ENCODE measurements around the gene LY86. TPM values are rescaled to one million over a fixed set of nuclear protein-coding genes. Genes with fewer than 3 reads are reported as not detected.

LY86 gene
- total and polyA plus RNA-seq, 4 donors: 5.2 to 12.4 (median 9.6) TPM

DNA sequence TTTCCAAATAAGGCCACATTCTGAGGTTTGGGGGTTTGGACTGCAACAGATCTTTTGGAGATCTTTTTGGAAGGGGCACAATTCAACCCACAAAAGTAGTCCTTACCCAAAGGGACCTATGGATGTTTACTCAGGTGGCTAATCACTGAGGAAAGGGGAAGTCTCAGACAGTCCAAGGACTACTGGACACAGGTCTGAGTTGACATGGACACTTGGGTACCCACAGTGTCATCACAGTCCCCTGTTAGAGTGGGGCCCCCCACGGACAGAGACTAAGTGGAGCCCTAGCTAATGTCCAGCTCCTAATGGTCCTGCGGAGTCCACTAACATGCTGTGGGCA is 101.6 kb downstream of the LY86 start:
- 77 to 91% methylated on average over 2 of the region's 2 CpGs for WGBS, 2 donors
- H3K27ac ChIP-seq (ENCODE audit: low read depth in 1 of 2, low read length in 1 of 2): peak overlapping the region; percentile 65 to 78
- no peak overlapping the region for H3K9ac ChIP-seq (ENCODE audit: insufficient read depth in 1 of 2, low read length in 2 of 2)
- H3K4me1 ChIP-seq (ENCODE audit: control insufficient read depth in 5 of 5, insufficient read depth in 5 of 5, low read length in 5 of 5): peaks cover 3 to 20% (median 14%) of the 10 kb centered on the region in 5 donors
- TF ChIP-seq, protein P1, sequence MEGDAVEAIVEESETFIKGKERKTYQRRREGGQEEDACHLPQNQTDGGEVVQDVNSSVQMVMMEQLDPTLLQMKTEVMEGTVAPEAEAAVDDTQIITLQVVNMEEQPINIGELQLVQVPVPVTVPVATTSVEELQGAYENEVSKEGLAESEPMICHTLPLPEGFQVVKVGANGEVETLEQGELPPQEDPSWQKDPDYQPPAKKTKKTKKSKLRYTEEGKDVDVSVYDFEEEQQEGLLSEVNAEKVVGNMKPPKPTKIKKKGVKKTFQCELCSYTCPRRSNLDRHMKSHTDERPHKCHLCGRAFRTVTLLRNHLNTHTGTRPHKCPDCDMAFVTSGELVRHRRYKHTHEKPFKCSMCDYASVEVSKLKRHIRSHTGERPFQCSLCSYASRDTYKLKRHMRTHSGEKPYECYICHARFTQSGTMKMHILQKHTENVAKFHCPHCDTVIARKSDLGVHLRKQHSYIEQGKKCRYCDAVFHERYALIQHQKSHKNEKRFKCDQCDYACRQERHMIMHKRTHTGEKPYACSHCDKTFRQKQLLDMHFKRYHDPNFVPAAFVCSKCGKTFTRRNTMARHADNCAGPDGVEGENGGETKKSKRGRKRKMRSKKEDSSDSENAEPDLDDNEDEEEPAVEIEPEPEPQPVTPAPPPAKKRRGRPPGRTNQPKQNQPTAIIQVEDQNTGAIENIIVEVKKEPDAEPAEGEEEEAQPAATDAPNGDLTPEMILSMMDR (IDR thresholded peaks at IDR 0.05; ENCODE audit: control extremely low read depth, extremely low read depth): no peak
- no peaks in the 10 kb centered on the region for H3K27me3 ChIP-seq (ENCODE audit: control insufficient read depth in 3 of 3, insufficient read depth in 3 of 3, low read length in 2 of 3)
- no peak for DNase-seq
- no peak for ATAC-seq (ENCODE audit: insufficient read depth, low FRiP score)
- H3K4me3 ChIP-seq: no peak overlapping the region
- no peaks in the 10 kb centered on the region for H3K36me3 ChIP-seq (ENCODE audit: control insufficient read depth in 4 of 4, insufficient read depth in 4 of 4, low read length in 4 of 4)
- H3K9me3 ChIP-seq (ENCODE audit: control insufficient read depth in 4 of 4, insufficient read depth in 3 of 4, low read length in 3 of 4): peaks cover 0 to 3% (median 0%) of the 10 kb centered on the region in 4 donors

DNA sequence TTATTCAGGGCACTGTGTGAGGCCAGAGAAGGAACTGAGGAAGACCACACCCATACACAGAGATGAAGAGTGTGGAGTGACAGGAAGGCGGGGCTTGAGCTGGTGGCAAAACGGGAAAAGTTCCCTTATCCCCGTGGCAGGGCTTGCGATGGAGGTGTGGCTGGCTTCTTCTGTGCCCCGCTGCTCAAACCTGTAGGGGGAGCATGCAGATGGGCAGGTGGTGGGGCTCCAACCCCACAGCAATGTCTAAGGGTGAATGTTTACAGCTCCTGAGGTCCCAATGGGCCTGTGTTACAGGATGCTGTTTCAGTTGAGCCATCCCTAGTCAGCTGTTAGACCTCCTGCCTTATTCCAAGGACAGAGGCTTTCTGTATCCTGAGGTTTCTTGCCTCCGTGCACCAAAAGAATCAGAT is 105.9 kb downstream of the LY86 start:
- DNase-seq (no peak), ATAC-seq (ENCODE audit: insufficient read depth, low FRiP score) (no peak)
- peaks cover 0 to 3% (median 0%) of the 10 kb centered on the region in 4 donors for H3K9me3 ChIP-seq (ENCODE audit: control insufficient read depth in 4 of 4, insufficient read depth in 3 of 4, low read length in 3 of 4)
- H3K27ac ChIP-seq (ENCODE audit: low read depth in 1 of 2, low read length in 1 of 2): peak overlapping the region in 1 of 2 donors; percentile 92
- H3K27me3 ChIP-seq (ENCODE audit: control insufficient read depth in 3 of 3, insufficient read depth in 3 of 3, low read length in 2 of 3): no peaks in the 10 kb centered on the region
- 40 to 45% methylated on average over 6 of the region's 6 CpGs for WGBS, 2 donors
- TF ChIP-seq, protein P1 (IDR thresholded peaks at IDR 0.05; ENCODE audit: control extremely low read depth, extremely low read depth): no peak
- H3K4me1 ChIP-seq (ENCODE audit: control insufficient read depth in 5 of 5, insufficient read depth in 5 of 5, low read length in 5 of 5): peaks cover 16 to 31% (median 22%) of the 10 kb centered on the region in 5 donors
- H3K36me3 ChIP-seq (ENCODE audit: control insufficient read depth in 4 of 4, insufficient read depth in 4 of 4, low read length in 4 of 4): no peaks in the 10 kb centered on the region
- no peak overlapping the region for H3K9ac ChIP-seq (ENCODE audit: insufficient read depth in 1 of 2, low read length in 2 of 2)
- H3K4me3 ChIP-seq: no peak overlapping the region

DNA sequence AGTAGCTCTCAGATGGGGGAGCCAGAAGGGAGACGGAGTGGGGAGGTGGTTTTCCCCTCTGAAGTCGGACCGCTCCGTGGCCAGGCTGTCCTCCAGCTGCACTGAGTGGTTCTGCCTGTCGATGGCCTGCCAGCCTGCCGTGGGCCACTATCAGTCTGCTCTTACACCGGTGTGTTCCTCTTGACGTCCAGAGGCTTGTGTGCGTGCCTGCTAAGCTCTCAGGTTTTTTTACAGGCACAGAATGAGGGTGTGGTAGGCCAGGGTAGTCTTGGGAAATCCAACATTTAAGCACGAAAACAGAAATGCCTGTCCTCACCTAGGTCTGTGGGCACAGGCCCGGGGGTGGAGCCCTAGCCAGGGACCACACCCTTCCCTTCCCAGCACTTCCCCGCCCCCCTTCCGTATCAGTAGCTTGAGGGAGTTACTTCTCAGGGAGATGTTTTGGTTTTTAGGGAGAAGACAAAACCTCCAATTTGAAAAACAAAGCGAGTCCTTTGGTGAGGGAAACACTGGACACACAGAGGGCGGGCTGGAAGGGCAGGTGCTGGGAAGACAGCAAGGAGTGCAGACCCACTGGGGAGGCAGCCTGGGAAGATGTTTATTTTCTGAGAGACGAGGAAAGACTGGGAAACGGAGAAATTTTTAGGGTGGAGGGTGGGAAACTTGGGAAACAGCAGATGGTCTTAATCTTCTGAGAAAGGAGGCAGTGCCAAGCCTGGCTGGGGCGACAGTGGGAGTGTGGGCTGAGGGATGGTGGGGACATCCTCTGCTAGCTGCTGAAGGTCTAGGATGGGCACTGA is 106.5 kb downstream of the LY86 start:
- H3K36me3 ChIP-seq (ENCODE audit: control insufficient read depth in 4 of 4, insufficient read depth in 4 of 4, low read length in 4 of 4): no peaks in the 10 kb centered on the region
- ATAC-seq (ENCODE audit: insufficient read depth, low FRiP score): peak; percentile 22
- H3K9me3 ChIP-seq (ENCODE audit: control insufficient read depth in 4 of 4, insufficient read depth in 3 of 4, low read length in 3 of 4): peaks cover 0 to 3% (median 0%) of the 10 kb centered on the region in 4 donors
- no peak overlapping the region for H3K4me3 ChIP-seq
- 31 to 33% methylated on average over 18 of the region's 18 CpGs for WGBS, 2 donors
- H3K27ac ChIP-seq (ENCODE audit: low read depth in 1 of 2, low read length in 1 of 2): peak overlapping the region; percentile 38 to 92
- no peaks in the 10 kb centered on the region for H3K27me3 ChIP-seq (ENCODE audit: control insufficient read depth in 3 of 3, insufficient read depth in 3 of 3, low read length in 2 of 3)
- peaks cover 17 to 33% (median 26%) of the 10 kb centered on the region in 5 donors for H3K4me1 ChIP-seq (ENCODE audit: control insufficient read depth in 5 of 5, insufficient read depth in 5 of 5, low read length in 5 of 5)
- H3K9ac ChIP-seq (ENCODE audit: insufficient read depth in 1 of 2, low read length in 2 of 2): no peak overlapping the region
- DNase-seq: no peak
- TF ChIP-seq, protein P1 (IDR thresholded peaks at IDR 0.05; ENCODE audit: control extremely low read depth, extremely low read depth): no peak

All from lung (tissue), 12 donors.